GM18868 (cell line): ENCODE results near the gene SPINT1.

ENCODE experiments used
- ATAC-seq: cut with Tn5 transposase; IDR thresholded peaks from one replicate; pipeline ENCODE4 v1.9.1; 2021; ENCODE audit warnings: mild to moderate bottlenecking, moderate library complexity; ENCODE audit not compliant: unreplicated experiment

SPINT1 gene

DNA sequence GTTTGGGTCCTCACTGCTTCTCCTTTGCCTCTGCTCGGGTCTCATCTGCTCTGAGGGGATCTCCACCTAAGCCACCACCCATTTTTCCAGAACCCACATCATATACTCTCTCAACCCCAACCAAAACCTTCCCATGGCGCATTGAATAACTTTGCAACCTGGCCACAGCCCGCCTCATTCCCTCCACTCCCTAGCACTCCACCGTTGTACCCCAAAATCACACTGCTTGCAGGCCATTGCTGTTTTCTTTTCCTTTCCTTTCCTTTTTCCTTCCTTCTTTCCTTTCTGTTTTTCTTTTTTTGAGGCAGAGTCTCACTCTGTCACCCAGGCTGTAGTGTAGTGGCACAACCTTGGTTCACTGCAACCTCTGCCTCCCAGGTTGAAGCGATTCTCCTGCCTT is 47.3 kb downstream of the SPINT1 start:
- ATAC-seq = no peak

DNA sequence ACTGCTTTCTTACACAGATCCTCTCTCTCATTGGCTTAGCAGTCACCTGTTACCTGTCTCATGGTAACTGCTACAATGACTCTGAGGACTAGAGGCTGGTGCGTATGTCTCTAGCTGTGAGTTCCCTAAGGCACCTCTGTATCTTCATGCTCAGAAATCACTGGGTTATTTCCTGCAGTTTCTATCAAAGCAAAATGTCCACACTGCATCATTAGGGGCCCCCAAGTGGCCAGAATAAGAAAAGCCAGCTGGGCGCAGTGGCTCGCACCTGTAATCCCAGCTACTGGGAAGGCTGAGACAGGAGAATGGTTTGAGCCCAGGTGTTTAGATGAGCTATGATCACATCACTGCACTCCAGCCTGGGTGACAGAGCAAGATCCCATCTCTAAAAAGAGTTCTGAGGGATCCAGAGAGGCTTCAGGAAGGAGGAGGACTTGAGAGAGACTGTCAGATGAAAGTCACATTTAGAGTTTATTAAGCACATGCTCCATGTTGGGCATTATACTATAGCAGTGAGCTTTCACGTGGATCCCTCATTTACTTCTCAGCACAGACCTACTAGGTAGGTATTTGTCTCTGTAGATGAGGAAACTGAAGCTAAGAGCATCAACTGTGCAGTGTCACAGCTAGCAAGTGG is 48.1 kb downstream of the SPINT1 start:
- ATAC-seq = no peak

DNA sequence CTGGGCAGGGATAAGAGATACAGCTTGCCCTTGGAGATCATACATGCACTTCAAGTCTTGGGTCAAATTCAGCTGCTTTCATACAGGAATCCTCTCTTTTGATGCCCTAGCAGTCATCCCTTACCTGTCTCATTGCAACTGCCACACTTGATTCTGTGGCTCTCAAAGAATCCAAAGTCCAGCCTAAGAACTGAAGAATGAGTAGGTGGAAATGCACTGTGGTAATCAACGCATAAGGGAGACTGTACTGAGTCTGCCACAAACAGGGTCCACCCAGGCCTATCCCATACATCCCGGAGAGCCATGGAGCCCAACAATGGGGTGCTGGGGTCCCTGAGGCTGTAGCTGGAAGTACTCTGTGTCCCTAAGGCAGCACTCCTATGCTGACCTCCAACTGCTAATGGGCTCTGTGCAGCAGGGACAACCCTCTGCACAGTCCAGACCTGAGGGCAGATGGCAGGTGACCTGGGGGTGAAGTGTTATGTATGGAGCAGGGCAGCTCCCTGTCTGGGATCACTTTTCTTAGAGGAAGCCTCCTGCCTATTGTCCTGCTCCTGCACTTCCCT is 48.7 kb downstream of the SPINT1 start:
- ATAC-seq = no peak

DNA sequence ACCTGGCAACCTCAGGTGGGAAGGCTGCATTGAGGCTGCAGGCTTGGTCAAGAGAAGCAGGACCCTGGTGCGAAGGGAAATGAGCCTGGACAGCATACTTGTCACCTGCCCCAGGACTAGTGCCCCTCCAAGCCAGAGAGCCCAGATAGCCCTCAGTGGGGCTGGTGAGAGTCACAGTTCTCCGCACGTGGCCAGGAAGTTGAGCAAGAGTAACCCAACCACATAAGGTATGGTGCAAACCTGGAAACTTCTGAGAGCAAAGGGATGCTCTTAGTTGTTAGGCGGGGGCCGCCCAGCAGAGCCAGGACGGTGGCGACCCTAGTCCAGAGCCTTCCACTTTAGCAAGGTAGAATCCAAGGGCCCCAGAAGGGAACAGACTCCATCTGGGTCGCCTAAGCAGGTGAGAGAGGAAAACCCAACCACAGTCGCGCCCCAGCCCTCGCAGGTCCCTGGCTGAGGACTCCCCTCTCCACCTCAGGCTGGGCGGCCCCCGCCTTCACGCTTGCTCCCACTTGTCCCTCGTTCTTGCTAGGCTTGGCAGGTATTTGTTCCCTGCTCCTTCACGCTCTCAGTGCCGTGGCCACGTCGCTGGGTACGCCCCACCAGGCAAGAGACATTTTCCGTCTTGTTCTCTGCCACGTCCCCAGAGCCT is 49.3 kb downstream of the SPINT1 start:
- no peak for ATAC-seq

DNA sequence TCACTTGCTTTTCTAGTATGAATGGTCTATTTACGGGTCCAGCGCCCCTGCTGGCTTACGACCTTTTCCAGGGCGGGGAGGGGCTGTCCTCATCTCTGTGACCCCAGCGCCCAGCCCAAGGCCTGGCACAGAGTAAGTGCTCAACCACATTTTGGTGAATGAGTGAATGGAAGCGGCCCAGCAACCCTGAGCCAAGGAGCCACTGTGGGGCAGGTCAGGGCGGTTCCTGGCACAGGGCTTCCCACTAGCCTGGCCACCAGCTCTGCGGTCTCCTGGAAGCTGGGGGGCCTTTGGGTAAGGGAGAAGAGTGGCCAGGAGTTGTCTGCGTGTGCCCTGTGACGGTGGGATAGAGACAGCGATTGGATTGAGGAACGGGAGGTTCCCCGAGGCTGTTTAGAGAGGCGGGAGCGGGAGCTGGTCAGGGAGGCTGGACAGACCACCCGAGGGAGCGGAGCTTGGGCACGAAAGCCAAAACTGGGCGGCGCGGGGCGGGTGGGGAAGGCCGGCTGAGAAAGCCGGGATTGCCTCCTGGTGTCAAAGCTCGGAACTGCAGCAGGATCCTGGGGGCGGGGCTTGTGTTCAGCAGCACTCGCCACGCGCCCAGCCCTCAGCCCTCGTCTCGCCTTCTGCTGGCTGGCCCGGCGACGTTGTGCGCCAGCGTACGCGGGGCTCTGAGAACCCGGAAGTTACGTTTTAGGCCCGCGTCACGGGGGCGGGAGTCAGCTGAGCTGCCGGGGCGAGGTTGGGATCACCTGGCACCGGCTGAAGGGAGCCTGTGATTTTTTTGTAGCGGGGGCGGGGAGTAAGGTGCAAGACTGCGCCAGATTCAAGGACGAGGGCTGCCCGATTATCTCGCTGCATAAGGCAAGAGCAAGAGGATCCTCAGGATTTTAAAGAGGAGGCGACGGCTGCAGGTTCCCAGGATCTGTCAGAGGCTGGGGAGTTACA is 50.2 kb downstream of the SPINT1 start, which contains the start of gene VPS18:
TSS of gene VPS18 (plus strand) at position 718 of the 948 bp plus-strand sequence. CDS start 319 bp downstream, outside the sequence.
- ATAC-seq = peak; percentile 88

DNA sequence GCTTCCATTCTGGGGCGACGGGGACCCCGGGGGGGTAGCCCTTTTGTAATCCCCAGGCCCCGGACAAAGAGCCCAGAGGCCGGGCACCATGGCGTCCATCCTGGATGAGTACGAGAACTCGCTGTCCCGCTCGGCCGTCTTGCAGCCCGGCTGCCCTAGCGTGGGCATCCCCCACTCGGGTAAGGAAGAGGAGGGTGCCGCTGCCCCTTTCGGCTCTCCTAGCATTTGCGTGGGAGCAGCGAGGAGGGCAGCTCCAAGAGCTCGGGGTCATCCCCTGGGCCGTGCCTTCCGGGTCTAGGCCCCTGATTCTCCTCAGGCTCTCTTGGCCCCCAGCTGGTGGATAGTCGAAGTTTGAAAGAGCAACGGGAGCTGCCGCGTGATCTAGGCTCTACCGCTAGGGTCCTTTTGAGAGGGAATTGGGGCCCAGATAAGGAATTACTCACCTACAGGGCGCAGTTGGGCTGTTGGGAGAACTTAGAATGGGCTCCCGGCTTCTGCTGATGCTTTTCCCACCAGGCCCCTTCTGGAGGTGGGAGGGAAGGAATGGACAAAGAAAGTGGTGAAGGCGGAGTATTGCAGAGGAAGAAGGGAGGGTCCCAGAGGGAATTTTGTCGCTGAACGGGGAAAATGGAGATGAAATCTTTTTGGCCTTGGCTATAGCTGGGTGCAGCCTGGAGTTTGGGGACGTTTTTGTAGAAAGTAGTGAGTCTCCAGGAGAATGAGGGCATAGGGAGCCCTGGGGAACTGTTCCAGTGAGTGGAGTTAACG is 51.0 kb downstream of the SPINT1 start:
- peak; percentile 28 for ATAC-seq

DNA sequence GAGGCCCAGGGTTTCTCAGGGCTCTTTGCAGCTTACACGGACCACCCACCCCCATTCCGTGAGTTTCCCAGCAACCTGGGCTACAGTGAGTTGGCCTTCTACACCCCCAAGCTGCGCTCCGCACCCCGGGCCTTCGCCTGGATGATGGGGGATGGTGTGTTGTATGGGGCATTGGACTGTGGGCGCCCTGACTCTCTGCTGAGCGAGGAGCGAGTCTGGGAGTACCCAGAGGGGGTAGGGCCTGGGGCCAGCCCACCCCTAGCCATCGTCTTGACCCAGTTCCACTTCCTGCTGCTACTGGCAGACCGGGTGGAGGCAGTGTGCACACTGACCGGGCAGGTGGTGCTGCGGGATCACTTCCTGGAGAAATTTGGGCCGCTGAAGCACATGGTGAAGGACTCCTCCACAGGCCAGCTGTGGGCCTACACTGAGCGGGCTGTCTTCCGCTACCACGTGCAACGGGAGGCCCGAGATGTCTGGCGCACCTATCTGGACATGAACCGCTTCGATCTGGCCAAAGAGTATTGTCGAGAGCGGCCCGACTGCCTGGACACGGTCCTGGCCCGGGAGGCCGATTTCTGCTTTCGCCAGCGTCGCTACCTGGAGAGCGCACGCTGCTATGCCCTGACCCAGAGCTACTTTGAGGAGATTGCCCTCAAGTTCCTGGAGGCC is 55.8 kb downstream of the SPINT1 start:
- ATAC-seq = no peak

DNA sequence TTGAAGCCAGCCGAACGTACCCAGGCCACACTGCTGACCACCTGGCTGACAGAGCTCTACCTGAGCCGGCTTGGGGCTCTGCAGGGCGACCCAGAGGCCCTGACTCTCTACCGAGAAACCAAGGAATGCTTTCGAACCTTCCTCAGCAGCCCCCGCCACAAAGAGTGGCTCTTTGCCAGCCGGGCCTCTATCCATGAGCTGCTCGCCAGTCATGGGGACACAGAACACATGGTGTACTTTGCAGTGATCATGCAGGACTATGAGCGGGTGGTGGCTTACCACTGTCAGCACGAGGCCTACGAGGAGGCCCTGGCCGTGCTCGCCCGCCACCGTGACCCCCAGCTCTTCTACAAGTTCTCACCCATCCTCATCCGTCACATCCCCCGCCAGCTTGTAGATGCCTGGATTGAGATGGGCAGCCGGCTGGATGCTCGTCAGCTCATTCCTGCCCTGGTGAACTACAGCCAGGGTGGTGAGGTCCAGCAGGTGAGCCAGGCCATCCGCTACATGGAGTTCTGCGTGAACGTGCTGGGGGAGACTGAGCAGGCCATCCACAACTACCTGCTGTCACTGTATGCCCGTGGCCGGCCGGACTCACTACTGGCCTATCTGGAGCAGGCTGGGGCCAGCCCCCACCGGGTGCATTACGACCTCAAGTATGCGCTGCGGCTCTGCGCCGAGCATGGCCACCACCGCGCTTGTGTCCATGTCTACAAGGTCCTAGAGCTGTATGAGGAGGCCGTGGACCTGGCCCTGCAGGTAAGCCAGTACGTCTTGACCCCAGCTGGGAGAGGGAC is 56.6 kb downstream of the SPINT1 start:
- ATAC-seq = no peak

DNA sequence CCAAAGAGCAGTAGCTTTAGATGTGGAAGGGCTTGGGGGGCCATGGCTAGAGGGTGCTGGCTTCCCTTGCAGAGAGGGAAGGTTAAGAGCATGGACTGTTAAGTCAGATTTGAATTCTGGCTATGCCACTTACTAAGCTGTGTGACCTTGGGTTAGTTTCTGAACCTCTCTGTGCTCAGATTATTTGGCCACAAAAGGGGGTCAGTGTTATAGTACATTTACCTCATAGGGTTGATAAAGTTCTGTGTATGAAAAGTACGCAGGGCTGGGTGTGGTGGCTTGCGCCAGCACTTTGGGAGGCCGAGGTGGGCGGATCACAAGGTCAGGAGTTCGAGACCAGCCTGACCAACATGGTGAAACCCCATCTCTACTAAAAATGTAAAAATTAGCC is 57.2 kb downstream of the SPINT1 start:
- ATAC-seq = no peak

DNA sequence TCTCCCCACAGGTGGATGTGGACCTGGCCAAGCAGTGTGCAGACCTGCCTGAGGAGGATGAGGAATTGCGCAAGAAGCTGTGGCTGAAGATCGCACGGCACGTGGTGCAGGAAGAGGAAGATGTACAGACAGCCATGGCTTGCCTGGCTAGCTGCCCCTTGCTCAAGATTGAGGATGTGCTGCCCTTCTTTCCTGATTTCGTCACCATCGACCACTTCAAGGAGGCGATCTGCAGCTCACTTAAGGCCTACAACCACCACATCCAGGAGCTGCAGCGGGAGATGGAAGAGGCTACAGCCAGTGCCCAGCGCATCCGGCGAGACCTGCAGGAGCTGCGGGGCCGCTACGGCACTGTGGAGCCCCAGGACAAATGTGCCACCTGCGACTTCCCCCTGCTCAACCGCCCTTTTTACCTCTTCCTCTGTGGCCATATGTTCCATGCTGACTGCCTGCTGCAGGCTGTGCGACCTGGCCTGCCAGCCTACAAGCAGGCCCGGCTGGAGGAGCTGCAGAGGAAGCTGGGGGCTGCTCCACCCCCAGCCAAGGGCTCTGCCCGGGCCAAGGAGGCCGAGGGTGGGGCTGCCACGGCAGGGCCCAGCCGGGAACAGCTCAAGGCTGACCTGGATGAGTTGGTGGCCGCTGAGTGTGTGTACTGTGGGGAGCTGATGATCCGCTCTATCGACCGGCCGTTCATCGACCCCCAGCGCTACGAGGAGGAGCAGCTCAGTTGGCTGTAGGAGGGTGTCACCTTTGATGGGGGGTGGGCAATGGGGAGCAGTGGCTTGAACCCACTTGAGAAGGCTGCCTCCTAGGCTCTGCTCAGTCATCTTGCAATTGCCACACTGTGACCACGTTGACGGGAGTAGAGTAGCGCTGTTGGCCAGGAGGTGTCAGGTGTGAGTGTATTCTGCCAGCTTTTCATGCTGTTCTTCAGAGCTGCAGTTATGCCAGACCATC is 59.0 kb downstream of the SPINT1 start:
- no peak for ATAC-seq

DNA sequence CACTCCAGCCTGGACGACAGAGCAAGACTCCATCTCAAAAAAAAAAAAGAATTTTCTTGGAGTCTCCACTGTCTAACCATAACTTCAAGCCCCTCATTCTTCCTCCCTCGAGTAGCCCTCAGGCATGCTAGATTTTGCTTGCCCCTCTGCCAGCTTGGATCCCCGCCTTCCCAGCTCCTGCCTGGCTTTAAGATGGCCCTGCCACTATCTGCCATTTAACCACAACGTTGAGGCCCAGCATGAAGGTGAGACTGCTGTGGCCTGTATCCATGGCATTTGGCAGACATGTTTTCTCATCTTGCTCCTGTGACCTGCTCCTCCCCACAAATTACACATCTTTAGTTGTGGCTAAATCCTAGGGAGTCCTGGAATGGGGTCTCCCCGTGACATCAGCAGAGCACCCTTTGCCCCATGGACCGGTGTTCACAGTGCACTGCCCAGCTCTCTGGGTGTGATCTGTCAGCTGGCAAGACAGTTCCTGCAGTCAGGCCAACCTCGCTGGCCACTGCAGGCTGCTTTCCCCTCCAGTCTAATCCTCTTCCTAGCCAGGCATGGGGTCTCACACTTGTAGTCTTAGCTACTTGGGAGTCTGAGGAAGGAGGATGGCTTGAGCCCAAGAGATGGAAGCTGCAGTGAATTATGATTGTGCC is 60.8 kb downstream of the SPINT1 start:
- ATAC-seq = no peak

DNA sequence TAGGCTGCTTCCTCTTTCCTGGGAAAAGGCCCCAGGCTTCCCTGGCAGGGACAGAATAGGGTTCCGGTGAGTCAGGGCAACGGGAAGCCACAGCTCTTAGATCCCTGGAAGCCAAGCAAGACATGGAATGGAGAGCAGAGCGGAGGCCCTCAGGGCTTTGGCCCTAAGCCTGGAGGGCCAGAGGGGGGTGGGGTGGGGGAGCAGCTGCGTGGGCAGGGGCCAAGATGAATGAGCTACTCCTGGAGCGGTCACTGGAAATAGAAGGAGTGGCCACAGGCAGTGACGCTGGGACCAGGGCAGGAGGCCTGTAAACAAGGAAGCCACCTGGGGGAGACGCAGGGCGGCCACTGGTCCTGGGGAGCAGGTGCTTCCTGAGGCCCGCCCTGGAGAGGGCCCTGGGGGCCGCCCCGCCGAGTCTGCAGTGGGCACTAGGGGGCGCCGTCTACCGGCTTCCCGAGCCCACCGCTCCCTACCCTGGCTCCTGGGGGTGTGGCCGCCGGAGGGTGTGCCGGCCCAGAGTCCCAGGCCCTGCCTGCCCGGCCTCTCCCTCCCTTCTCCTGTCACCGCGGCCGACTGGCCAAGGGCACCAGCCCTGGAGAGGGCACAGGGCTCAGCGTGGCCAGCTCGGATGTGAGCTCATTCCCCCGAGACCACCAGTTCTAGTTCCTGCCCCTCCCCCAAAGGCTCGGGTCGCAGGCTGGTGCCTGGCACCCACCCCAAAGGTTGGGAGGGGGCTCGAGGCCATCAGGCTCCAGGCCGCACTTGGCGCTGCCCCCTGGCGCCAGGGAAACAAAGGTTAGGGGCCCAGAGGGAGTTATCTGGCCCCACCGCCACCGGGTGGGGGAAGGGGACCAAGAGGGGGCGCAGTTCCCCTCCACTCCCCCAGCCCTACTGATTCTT is 62.5 kb downstream of the SPINT1 start:
- peak; percentile 76 for ATAC-seq

DNA sequence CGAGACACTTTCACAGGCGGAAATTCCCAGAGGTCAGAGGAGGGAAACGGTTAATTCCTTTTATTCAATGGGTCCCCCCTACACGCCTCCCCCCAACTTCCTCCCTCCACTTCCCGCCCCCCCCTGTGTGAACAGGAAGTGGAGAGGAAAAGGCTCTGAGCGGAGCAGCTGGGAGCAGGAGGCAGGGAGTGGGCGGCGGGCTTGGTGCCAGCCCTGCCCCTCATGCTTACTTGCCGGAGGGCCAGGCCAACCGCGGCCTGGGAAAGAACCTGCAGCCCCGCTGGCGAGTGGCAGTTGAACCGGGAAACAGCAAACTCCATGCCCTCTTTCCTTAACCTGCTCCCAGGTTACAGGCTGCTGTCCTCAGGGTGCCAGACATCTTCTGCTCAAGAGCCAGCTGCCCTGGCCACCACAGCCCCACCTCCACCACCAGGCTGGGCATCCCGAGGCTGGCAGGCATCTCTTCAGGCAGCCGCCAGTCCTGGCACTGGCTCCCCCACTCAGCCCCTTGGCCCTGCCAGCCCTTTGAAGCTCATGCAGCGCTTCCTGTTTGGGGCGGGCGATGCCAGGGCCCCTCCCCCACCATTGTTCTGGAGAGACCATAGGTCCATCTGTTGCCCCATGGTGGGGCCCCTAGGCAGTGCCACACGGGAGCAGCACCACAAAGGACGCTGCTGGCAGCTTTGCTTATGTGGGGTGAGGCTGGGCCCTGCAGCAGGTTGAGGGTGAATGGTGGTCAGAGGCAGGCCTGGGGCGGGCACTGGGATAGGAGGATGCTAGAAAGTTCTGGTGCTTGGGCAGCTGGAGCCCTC is 63.3 kb downstream of the SPINT1 start:
- ATAC-seq = no peak
